Epidermal melanocyte (primary cell): Measurements from ENCODE around the gene SP140L.
"Not testable (repeated sequence)": the region's sequence is repeated elsewhere in the genome, so short reads cannot be mapped to it uniquely, and the experiment has no call there.

Experiments
- DNase-seq: peaks from one replicate; pipeline ENCODE4 v3.0.0; 2011; ENCODE audit warnings: low spot score; ENCODE audit not compliant: insufficient read length

The SP140L gene

DNA sequence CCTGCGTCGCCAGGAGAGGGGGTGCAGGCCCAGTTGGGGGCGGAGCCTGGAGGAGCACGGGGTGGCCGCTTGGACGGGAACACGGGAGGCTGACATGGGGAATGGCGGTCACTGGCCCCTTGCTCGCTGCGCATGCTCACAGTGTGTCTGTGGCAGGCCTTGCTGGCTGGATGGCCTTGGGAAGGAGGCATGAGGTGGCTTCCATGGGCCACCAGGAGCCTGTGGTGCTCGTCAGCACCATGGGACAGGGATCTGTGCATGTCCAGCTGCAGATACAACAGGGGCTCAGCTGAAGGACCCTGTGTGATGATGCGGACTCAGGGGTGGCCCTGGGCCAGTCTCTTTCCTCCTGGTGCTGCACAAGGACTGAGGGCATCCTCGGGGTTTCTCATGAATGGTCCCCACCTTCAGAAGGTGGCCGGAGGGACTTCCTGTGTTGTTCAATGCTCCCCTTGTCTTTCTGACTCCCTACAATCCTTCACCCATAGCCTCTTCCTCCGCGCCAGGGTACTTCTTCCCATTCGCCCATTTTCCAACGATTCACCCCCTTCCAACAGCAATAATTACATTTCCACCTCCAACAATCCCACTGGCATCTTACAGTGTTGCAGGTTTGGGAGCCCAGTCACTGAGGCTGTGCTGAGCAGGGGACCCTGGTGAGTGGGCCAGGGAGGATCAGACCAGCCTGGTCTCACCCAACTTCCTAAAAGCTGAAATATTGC lies 3.4 kb upstream of the SP140L start:
- DNase-seq = no peak

DNA sequence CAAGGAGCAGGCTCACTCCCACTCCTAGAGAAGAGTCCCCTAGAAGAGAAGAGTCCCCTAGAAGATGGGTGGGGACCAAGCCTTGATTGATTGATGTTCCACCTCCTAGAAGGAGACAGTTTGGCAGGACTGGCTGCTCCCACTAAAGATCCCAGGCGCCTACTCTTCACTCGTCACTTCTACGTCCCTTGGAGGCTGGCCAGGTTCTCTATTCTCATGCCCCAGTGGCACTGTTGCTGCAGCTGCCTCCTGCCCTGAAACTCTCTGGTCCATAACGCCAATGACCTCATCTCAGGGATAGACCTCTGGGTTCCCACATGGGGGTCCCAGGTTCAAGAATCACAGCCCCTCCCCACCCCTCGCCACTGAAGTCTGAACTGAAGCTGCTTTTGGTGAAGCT lies 2.5 kb upstream of the SP140L start:
- no peak for DNase-seq

DNA sequence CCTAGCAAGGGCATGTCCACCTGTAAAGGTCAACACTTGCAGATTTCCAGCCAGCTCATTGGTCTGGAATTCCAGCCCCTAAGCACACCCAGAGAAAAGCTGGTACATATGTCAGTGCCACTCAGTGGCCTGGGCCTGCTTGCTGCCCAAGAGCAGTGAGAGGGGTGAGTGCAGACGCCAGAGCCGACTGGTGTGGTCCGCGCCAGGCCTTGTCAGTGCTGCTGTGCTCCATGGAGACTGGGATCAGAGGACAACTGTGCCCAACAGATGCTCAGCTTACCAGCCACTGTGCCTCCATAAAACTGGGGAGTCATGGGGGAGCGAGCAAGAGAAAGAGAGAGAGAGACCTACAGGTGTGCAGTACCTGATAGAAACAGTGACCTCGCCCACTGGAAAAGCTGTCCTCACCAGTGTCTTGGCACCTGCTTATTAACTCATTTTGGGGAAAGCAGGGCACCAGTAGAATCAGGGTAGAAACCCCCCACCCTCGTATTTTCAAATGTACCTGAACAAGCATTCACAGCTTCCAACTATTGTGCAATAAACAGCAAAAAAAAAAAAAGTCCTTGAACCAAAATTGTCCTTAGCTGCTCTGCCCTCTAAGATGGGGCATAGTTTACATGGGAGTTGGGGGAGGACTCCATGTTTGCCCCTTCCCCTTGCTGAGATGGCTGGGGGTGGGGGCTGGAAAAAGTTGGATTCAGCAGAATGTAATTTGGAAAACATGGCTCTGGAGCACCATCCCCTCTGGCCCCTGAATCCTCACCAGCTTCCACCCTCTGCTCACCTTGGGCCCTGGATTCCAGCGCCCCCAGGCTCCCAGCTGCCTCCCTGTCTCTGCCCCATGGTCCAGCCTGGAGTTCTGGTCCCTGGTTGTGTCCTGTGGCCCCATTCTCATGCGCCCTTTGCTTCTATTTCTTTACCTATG lies 1.4 kb upstream of the SP140L start:
- DNase-seq = no peak

DNA sequence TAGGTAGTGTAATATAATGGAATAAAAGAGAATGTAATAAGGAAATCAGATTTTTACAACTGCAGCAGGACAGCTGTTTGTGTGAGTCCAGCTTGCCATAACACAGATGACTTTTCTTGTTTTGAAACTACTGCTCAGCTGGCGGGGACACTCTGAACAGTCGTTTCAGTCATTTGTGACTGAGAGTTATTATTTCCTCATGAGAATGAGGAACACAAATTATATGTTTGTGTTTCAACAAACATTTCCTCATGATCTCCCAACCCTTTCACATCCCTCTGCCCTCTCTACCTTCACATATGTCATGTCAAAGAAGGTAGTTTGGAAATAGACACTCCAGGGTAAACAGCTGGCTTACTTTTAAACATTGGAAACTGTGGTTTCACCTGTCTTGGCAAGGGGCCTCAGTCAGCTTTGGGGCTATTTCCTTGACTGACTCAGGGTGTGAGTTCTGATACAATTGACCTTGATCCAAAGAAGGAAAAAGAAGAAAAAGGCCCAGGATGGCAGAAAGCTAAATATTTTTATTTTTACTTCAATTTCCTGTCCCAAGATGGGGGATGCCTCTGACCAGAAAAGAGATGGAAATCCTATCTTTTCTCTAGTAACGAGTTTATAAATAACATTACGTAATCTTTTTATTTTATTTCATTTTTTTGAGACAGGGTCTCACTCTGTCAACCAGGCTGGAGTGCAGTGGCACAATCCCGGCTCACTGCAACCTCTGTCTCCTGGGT lies 593 bp downstream of the SP140L start:
- no peak for DNase-seq

DNA sequence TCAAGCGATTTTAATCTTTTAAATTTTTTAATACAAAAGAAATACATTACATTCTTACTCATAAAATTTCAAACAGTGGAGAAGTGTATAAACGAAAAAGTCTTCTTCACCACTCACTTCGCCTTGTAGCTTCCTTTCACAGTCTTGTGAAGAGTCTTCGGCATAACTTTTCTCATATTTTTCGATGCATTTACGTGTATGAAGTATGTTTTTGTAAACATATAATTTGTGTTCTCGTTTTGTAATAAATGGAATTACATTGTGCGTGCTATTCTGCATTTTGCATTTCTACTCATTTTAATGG lies 1.1 kb downstream of the SP140L start:
- DNase-seq = no peak

DNA sequence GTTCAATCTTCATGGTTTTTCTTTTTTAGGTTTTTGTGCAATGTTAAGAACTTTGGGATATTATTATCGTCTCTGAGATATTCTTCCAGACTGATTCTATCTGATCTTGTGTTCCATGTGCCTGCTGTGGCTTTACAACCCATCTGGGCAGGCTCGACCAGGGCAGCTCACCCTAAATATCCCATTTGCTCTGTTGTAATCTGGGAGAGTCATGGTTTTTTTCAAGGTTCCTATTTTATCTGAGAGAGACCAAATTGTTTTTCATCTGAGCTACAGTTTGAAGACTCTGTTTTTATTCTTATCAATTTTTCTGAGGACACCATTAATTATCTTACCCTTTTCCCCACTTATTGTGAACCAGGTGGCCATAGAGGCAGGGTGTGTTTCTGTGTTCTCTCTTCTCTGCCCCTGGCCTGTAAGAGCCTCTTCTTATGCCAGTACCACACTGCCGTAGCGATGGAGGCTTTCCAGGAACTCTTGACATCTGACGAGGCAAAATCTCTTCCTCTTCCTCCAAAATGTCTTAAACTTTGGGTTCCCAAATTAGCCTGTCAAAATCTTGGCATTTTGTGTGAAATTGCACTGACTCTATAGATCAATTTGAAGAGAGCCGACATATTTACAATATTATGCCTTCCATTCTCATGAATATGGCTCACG lies 3.1 kb downstream of the SP140L start:
- no peak for DNase-seq

DNA sequence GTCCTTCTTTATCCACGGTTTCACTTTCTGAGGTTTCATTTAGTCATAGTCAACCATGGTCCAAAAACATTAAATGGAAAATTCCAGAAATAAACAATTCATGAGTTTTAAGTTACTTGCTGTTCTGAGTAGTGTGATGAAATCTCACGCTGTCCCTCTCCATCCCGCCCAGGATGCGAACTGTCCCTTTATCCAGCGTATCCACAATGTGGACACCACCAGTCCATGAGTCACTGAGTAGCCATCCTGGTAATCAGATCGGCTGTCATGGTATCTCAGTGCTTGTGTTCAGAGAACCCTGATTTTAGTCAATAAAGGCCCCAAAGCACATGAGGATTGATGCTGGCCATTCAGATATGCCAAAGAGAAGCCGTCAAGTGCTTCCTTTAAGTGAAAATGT lies 3.7 kb downstream of the SP140L start:
- no peak for DNase-seq

DNA sequence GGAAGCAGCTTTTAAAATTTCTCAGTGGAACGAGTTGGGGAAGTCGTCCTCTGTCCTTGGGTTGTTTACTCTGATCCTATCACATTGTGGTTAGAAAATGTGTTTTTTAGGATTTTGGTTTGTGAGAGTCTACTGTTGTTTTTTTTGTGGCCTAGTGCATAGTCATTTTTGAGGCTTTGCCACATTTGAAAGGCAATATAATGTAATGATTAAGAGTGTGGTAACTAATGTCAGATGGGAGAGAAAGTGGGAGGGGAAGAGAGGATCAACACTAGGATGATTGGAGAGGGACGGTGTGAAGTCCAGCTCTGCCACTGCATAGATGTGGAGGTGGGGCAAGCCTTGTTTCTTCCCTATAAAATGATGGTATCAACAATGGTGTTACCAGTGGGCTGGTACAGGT lies 8.5 kb downstream of the SP140L start:
- DNase-seq = no peak

DNA sequence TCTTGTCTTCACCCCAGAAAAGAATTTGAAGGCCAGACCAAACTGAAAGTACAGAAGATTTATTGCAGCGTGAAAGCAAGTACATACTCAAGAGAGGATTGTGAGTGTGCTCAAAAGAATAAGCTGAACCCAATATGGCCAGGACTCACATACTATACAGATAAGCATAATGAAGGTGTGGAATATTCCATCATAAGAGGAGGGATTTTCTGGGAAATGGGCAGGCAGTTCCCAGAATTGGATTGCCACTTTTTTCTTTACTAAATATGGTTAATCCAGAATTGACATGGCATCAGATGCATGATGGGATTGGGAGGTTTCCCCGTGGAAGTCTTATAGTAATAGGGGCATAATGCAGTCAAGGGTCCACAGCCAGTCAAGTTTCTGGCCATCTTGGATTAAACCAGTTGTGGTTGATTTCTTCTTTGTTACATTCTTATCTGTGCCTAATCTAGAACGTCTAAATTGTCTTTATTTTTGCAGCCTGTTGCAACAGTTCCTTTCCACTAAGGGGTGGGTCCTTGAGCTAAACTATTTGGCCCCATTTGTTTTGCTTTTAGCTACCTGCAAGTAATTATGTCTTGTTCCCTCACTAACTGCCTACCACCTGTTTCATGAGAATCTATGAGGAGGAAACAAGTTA lies 9.0 kb downstream of the SP140L start:
- no peak for DNase-seq

DNA sequence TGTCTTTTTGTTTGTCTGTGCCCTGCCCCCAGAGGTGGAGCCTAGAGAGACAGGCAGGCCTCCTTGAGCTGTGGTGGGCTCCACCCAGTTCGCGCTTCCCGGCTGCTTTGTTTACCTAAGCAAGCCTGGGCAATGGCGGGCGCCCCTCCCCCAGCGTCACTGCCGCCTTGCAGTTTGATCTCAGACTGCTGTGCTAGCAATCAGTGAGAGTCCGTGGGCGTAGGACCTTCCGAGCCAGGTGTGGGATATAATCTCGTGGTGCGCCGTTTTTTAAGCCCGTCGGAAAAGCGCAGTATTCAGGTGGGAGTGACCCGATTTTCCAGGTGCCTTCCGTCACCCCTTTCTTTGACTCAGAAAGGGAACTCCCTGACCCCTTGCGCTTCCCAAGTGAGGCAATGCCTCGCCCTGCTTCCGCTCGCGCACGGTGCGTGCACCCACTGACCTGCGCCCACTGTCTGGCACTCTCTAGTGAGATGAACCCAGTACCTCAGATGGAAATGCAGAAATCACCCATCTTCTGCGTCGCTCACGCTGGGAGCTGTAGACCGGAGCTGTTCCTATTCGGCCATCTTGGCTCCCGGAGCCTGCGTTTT lies 15.0 kb downstream of the SP140L start:
- DNase-seq = not testable (repeated sequence)

DNA sequence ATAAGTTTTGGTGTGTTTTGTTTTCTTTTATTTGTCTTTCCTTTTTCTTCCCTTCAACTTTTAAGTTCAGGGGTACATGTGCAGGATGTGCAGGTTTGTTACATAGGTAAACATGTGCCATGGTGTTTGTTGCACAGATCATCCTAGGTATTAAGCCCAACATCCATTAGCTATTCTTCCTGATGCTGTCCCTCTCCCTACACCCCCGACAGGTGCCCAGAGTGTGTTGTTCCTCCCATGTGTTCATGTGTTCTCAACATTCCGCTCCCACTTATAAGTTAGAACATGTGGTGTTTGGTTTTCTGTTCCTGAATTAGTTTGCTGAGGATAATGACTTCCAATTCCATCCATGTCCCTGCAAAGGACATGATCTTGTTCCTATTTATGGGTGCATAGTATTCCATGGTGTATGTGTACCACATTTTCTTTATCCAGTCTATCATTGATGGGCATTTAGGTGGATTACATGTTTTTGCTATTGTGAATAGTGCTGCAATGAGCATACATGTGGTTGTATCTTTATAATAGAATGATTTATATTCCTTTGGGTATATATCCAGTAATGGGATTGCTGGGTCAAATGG lies 16.1 kb downstream of the SP140L start:
- not testable (repeated sequence) for DNase-seq

DNA sequence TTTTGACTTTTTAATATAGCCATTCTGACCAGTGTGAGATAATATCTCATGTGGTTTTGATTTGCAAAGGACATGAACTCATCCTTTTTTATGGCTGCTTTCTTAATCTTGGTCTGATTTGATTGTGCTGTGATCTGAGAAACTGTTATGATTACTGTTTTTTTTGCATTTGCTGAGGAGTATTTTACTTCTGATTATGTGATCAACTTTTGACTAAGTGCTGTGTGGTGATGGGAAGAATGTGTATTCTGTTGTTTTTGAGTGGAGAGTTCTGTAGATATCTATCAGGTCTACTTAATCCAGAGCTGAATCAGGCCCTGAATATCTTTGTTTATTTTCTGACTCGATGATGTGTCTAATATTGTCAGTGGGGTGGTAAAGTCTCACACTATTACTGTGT lies 16.8 kb downstream of the SP140L start:
- no peak for DNase-seq

DNA sequence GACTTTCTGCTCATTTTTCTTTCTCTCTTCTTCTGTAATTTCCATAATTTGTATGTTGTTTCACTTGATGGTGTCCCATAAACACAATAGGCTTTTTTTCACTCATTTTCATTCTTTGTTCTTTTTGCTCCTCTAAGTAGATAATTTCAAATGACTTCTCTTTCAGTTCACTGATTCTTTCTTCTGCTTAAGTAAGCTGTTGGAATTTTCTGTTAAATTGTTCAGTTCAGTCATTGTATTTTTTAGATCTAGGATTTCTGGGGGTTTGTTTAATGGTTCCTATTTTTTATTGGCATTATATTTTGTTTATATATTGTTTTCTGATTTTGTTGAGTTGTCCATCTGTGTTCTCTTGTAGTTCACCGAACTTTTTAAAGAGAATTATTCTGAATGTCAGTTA lies 19.5 kb downstream of the SP140L start:
- DNase-seq = no peak

DNA sequence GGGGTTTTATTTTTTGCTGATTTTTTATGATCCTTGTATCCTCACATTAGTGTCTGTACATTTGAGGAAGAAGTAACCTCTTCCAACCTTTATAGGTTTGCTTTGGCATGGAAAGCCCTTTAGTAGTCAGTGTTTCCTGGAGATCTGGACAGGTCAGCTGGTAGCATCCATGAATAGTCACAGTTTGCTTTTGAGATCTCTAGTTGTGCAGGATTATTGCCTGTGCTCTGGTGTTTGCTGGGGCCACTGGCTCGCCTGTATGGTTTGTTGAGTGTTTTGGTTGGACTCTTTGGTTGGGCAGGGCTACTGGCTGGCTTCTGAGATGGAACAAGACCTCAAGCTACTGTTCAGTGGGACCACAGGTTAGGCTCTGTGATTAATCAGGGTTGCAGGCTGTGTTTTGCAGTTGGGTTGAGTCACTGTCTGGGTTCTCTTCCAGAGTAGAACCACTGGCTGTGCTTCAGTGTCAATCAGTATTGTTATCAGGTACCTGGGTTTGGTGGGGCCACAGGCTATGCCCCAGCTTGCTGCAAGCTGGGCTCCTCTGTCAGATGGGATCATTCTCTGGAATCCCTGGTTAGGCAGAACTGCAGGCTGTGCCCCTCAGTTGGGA lies 20.0 kb downstream of the SP140L start:
- no peak for DNase-seq

DNA sequence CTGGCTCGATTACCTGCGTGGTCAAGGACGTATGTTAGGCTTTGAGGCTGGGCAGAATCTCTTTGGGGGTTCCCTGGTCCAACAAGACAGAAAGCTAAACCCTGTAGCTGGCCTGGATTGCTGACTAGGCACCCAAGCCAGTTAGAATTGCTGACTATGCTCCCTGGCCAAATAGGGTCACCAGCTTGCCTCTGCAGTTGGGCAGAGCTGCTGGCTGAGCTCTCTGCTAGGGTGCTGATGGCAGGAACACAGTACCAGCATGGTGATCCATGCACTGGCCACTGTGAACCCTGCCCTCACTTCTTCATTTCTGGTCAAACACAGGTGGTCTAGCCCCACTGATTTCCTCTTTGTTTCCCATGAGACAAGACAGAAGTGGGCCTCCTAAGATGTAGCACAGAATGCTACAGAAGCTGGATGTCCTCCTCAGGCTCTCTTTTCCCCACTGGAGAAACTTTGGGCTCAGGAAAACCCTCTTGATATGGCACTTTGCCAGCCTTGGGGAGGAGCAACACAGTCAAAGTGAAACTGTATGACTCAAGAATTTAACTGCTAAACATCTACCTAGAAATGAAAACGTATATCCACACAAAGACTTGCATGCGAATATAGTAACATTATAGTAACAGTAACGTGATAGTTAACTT lies 20.8 kb downstream of the SP140L start:
- no peak for DNase-seq

DNA sequence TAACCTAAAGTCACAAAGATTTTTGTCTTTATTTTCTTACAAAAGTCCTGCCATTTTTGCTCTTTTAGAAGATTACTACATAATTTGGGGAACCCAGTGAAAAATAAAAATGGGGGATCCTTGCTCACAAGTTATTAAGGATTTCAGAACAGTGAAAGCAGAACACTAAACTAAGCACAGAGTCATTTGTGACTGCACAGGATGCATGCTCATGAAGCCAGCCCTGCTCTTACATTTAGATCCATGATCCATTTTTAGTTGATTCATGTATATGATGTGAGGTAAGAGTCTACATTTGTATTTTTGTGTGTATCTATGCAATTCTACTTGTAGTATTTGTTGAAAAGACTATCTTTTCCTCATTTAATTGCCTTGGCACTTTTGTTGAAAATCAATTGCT lies 21.8 kb downstream of the SP140L start:
- no peak for DNase-seq

DNA sequence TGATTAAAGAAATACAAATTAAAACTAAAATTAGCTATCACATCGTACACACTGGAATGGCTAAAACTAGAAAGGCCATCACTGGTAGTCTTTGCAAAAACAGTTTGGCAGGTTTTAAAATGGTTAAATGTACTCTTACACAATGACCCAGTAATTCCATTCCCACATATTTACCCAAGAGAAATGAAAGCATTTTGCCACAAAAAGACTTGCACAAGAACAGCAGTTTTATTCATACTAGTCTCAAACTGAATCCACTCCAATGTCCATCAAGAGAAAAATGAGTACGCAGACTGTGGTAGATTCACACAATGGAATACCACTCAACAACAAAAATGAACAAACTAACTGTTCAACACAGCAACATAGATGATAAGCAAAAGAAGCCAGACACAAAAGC lies 29.1 kb downstream of the SP140L start:
- peak; percentile 19 for DNase-seq

DNA sequence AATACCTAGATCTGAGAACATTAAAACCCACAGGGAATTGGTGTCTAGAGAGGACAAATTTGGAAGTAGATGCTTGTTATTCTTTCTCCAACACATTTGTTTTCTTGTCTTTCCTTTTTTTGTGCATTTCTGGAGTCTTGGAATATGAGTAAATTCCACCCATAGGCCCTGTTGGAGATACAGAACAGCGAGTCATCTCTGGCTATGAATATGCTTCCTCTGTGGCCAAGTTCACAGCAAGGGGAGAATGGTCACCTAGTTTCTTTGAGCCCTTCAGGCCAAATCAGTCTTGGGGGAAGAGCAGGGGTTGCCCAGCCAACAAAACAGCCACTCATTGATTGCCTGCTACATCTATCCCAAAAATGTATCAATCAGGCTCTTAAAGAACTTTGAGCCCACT lies 31.3 kb downstream of the SP140L start:
- no peak for DNase-seq

DNA sequence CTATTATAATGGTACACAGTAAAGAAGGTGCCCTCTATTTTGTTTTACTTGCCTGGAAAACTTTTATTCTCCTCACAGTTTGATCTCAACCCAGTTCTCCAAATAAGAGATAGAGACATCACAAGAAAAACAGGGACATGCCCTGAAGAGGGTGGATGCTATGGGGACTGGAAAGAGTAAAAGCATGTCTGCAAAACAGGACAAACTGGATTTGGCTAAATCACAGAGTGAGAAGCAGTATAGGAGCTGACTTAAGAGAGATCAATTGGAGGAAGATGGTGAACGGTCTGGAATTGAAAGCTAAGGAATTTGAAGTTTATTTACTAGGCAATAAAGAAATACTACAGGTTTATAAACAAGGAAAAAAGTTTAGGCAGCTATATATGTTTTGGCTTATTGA lies 33.0 kb downstream of the SP140L start:
- no peak for DNase-seq
